Midbrain (tissue), 1 donor: Measurements from ENCODE around the gene LYPD5.
A peak's percentile ranks its signal among the peaks of the same experiment; 100 is the strongest.
"Not testable (repeated sequence)": the region's sequence is repeated elsewhere in the genome, so short reads cannot be mapped to it uniquely, and the experiment has no call there.

Source experiments
- DNase-seq: peaks from one replicate; lab custom pipeline; 2025; lab: John Stamatoyannopoulos, UW

Gene LYPD5

DNA sequence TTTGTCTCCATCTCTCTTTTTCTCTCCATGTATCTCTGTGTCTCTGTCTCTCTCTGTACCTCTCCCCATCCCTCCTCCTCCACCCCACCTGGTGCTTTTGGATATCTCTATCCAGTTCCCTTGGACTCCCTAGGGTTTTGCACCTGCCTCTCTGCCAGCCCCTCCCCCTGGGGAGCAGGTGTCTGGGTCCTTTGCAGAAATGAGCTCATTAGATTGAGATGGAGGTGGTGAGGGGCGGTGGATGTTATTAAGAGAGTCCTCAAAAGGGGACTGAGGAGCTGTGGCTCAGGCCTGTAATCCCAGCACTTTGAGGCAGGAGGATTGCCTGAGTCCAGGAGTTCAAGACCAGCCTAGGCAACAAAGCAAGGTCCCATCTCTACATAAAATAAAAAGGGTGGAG is 23.6 kb downstream of the LYPD5 start:
- DNase-seq, result no peak

DNA sequence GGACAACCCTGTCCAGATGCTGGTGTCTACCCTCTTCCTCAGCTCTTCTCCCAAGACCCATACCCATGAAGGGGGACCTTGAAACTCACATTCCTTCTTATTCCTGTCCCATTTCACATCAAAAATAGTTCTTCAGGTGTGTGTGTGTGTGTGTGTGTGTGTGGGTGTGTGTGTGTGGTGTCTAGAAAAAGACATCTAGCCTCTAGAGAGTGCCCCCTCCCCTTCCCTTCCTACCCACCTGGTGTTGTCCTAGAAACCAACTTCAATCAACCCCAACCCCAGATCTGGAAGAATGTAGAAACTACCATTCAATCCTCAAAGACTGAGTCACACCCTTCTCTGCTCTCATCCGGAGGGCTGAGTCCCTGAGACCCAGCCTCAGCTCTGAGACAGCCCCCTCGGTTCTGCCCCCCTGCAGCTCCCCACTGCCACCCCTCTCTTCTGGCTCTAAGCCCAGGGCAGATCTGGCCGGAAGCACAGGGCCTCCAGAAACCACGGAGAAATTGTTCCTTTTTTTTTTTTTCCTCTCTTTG is 25.0 kb downstream of the LYPD5 start:
- no peak for DNase-seq

- no peak for DNase-seq
Observed at GRCh38 chr19:43776286-43776685, 26.0 kb downstream of the LYPD5 start.

DNA sequence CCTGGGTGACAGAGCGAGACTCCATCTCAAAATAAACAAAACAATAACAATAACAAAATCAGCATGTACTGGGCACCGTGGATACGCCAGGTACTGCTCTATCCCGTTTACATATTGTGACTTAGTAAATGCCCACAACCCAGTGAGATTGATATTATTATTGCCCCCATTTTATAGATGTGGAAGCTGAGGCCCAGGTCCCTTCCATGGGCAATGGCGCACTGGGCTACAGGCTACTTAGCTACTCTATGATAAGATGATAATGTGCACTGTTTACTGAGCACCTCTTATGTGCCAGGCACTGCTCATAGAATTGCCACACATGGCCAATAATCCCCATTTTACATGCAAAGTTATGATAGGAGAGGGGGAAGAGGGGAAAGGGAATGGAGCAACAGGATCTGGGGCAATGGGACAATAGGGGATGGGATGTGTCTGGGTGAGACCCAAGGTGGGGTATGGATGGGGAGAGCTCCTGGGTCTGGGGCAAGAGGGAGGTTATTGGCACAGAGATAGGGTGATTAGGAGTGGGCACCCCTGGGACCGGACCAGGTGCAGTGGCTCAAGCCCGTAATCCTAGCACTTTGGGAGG is 26.9 kb downstream of the LYPD5 start:
- no peak for DNase-seq

DNA sequence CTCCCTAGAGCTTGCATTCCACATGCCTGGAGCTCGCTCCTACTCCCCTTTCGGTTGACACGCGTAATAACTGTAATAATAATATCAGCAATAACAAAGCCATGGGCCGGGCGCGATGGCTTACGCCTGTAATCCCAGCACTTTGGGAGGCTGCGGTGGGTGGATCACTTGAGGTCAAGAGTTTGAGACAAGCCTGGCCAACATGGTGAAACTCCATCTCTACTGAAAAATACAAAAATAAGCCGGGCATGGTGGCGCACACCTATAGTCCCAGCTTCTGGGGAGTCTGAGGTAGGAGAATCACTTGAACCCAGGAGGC is 27.3 kb downstream of the LYPD5 start:
- not testable (repeated sequence) for DNase-seq

- peak; percentile 16 for DNase-seq
Observed at GRCh38 chr19:43774103-43774939, 27.9 kb downstream of the LYPD5 start.

DNA sequence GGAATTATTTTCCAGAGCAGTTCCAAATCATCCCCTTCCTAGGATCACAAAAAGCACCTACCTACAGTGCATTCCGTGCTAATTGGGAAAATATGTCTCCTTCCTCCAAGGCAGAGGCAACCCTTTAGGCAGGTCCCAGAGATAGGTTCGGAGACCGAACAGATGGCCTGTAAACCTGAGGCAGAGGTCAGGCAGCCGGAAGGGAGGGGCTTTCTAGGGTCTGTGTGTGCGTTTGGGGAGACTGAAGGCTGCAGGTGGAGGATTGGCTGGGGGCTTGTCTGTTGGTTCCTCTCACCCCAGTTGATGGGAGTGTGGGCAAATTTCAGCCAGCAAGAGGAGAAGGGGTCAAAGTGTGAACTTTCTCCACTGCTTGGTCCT is 28.5 kb downstream of the LYPD5 start:
- no peak for DNase-seq

GRCh38 chr19:43769256-43769655 is 33.0 kb downstream of the LYPD5 start:
- no peak for DNase-seq

DNA sequence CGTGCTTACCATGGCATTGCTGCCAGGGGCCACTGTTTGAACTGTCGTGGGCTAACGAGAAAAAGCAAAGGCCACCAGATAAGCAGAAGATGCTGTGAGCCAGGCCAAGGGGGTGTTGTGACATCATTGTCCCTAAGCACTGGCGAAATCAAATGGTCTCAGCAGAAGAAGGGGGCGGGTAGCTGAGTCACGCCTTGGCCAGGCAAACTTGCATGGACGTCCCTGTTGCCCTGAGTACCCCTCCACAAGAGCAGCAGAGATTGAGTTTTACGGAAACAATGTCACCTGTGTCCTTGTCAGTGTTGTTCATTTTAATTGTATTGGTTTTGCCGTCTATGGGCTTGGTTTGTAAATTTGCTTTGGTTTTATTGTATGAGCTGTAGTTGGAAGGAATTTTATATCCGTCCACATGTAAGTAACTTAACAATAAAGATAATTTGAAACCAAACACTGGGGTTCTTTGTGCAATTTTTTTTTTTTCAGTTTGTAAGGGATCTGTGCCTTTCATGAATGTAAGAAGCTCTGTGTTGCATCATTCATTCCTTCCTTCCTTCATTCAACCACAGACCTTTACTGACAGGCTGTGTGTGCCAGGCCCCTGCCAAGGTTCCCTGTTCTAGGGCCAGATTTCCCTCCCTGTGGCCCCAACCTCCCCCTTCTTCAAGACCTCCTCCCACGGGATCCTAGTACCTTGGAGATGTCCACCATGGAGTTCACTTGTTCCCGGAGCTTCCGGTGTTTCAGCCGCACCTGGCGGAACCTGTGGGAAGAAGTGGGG is 33.8 kb downstream of the LYPD5 start:
- no peak for DNase-seq

DNA sequence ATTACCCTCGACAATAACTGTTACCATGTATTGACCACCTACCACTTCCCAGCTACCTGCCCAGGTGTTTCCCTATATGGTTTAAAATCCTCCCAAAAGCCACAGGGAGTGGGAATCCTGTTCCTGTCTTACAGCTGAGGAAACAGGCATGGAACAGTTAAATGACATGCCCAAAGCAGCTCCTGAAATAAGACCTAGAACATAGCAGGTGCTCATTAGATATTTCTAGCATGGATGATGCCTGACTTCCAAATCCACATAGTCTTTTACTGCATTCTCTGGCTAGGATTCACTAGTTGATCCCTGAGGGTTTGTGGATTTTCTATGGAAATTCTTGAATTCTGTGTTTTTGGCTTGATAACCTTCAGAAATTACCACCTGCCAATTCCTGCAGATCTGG is 34.4 kb downstream of the LYPD5 start:
- no peak for DNase-seq

GRCh38 chr19:43767316-43767715 is 34.9 kb downstream of the LYPD5 start:
- DNase-seq, result no peak

- no peak for DNase-seq
Observed at GRCh38 chr19:43766755-43767043, 35.5 kb downstream of the LYPD5 start.

GRCh38 chr19:43765109-43765876 is 37.0 kb downstream of the LYPD5 start:
- DNase-seq, result no peak

DNA sequence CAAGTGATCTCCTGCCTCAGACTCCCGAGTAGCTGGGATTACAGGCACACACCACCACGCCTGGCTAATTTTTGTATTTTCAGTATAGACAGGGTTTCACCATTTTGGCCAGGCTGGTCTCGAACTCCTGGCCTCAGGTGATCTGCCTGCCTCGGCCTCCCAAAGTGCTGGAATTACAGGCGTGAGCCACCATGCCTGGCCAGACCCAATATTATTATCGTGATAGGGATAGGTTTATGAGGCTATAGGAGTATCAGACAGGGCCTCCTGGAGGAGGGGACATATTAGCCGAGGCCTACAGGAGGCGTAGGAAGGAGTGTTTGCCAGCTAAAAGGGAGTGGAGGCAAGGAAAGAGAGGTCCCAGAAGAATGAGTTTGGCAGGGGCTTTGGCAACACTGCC is 37.6 kb downstream of the LYPD5 start:
- DNase-seq, result not testable (repeated sequence)

DNA sequence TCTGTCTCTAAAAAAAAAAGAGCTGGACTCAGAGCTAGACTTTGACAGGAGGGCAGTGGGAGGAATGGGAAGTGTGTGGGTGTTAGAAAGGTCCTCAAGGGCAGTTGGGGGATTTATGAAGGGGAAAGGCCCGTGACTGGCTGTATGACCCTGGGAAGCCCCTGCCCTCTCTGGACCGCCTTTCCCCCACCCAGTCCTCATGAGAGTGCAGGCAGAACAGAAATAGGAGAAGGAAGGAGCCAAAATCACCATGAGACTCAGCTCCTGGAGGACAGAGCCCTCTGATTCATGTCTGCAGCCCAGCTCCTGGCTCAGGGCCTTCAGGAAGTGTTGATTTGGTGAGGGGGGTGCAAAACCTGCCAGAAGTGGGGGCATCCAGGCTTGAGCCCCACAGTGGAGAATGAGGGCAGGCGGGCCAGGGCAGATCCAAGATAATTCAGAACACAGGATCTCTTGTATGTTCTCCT is 38.7 kb downstream of the LYPD5 start:
- DNase-seq, result no peak

DNA sequence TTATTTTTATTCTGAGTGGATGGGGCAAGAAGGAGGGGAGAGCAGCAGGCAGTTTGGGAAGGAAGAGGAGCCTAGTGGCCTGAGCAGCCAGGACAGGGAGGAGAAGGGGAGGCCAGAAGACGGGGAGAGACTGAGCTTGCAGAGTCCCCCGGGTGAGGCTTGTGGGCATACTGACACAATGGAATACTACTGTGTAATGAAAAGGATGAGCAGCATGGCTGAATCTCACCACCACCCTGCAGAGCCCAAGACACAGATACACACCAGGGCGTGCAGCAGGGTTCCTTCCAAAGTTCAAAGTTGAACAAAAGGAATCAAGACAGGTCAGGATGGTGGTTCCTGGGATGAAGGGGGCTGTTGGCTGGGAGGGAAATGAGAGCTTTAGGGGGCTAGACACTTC is 39.4 kb downstream of the LYPD5 start:
- no peak for DNase-seq

DNA sequence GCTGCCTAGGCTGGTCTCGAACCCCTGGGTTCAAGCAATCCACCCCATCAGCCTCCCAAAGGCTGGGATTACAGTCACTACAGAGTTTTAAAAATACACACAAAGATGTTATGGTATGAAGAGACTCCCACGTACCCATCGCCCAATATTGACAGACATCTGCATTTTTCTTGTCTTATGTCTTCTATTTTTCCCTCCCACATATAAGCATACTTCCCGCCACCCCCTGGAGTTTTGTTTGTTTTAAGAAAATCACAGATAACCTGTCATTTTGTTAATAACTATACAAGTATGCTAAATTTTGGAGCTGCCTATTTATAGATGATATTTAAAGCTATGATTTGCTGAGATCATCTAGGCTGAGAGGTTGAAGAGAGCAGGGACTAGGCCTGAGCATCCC is 41.3 kb downstream of the LYPD5 start:
- DNase-seq, result no peak

GRCh38 chr19:43759515-43759914 is 42.7 kb downstream of the LYPD5 start:
- DNase-seq, result no peak

- DNase-seq, result peak; percentile 86
Observed at GRCh38 chr19:43755256-43755801, 46.9 kb downstream of the LYPD5 start.

- peak; percentile 97 for DNase-seq
Observed at GRCh38 chr19:43754503-43755255, 47.6 kb downstream of the LYPD5 start, which contains the start of gene SMG9. SMG9 (minus strand) TSS chr19:43754962; CDS start chr19:43750741, 4,221 bp downstream.

DNA sequence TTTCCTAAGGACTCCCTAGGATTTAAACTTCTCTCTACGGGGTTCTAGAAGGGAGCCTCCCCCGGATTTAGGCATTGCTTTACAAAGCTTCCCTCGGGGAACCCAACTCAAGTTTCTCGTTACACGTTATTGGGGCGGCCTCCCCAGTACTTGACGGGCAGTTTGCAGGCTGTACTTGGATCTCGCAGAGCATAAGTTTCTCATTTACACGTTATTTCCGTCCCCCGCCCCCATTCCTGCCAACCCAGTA is 48.1 kb downstream of the LYPD5 start:
- DNase-seq, result no peak
